Muscle layer of duodenum (tissue), 2 donors: ENCODE measurements around the gene UNC5B.
A peak's percentile ranks its signal among the peaks of the same experiment; 100 is the strongest.
"Not testable (repeated sequence)": the region's sequence is repeated elsewhere in the genome, so short reads cannot be mapped to it uniquely, and the experiment has no call there.

Source experiments
- H3K27ac ChIP-seq: one replicate; pipeline ENCODE4 v1.7.0; 2013; ENCODE audit warnings: mild to moderate bottlenecking, low read length
- H3K27me3 ChIP-seq: one replicate; pipeline ENCODE4 v1.7.0; 2013; ENCODE audit warnings: low read depth, mild to moderate bottlenecking, control low read depth, low read length
- H3K36me3 ChIP-seq, 2 donors: one replicate each; pipeline ENCODE4 v1.7.0; 2013; ENCODE audit warnings: low read length in 2 of 2, control low read depth in 1 of 2, mild to moderate bottlenecking in 1 of 2; ENCODE audit not compliant: insufficient read depth in 2 of 2, control insufficient read depth in 1 of 2
- H3K4me1 ChIP-seq, 2 donors: one replicate each; pipeline ENCODE4 v1.7.0; 2013; ENCODE audit warnings: low read length in 2 of 2, mild to moderate bottlenecking in 2 of 2, control low read depth in 1 of 2, moderate library complexity in 1 of 2; ENCODE audit not compliant: insufficient read depth in 2 of 2, control insufficient read depth in 1 of 2
- H3K4me3 ChIP-seq, 2 donors: one replicate each; pipeline ENCODE4 v1.7.0; 2013; ENCODE audit warnings: low read length in 2 of 2, low read depth in 1 of 2, mild to moderate bottlenecking in 1 of 2
- H3K9me3 ChIP-seq, 2 donors: one replicate each; pipeline ENCODE4 v1.7.0; 2013; ENCODE audit warnings: low read length in 2 of 2, control low read depth in 1 of 2, mild to moderate bottlenecking in 1 of 2; ENCODE audit not compliant: control insufficient read depth in 1 of 2
- donor health status: healthy.

UNC5B gene

GRCh38 chr10:71217266-71218045 is 5.1 kb downstream of the UNC5B start:
- H3K4me1 ChIP-seq, result peaks cover 4 to 21% of the 10 kb centered on the region in 2 donors
- H3K4me3 ChIP-seq, result peak overlapping the region; percentile 55 to 78
- no peak overlapping the region for H3K27ac ChIP-seq
- H3K9me3 ChIP-seq, result no peaks in the 10 kb centered on the region
- peaks cover 0 to 3% of the 10 kb centered on the region in 2 donors for H3K36me3 ChIP-seq
- peaks cover 9% of the 10 kb centered on the region for H3K27me3 ChIP-seq

DNA sequence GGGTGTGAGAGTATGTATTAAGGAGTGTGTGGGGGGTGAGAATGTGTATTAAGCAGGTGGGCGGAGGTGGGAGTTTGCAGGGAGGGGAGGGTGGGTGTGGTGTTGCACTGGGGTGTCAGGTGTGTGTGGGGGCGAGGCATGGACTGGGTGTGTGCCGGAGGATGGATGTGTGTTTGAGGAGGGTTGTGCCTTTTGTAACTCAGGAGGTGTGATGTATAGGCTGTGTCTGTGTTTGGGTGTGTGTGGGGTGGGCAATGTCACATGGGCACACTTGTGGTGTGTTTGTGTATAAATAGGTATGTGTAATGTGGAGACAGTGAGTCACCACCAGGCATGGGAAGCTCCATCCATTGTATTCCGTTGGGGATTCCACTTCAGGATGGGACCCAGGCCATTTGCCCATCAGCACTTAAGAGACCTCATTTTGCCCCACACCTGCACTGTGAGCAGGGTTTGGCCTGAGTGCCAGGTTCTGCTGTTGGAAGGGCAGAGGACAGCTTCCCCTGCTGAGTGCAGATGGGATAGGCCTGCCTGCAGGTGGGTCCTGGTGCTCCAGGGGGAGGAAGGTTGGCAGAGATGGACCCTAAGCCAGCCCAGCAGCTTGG is 5.8 kb downstream of the UNC5B start:
- Histone ChIP-seq H3K9me3 (no peaks in the 10 kb centered on the region), H3K4me3 (peak overlapping the region; percentile 11 to 78), H3K4me1 (peaks cover 4 to 21% of the 10 kb centered on the region in 2 donors), H3K27me3 (peaks cover 9% of the 10 kb centered on the region), H3K27ac (no peak overlapping the region), H3K36me3 (peaks cover 0 to 3% of the 10 kb centered on the region in 2 donors)

DNA sequence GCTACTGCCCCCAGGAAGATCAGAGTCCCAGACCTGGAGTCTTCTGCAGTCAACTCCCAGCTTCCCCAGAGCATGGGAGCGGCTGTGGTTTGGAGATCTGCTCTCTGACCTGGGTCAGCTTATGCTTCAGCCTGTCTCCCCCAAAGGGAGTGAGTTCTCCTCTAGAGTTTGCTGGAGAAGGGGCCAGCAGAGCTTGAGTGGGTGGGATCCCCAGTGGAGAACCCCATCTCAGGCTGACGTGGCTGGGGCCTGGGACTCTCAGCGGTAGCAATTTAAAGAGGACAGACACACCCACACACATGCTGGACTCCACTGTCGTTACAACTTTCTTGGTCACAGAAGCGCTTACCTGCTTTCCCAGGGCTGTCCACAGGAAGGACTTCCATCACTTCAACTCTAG is 6.3 kb downstream of the UNC5B start:
- Histone ChIP-seq H3K27me3 (peaks cover 9% of the 10 kb centered on the region), H3K4me1 (peaks cover 4 to 20% of the 10 kb centered on the region in 2 donors), H3K36me3 (peaks cover 0 to 3% of the 10 kb centered on the region in 2 donors), H3K27ac (no peak overlapping the region), H3K9me3 (no peaks in the 10 kb centered on the region), H3K4me3 (no peak overlapping the region)

GRCh38 chr10:71219236-71219917 is 7.0 kb downstream of the UNC5B start:
- H3K27me3 ChIP-seq, H3K27ac ChIP-seq, H3K4me3 ChIP-seq, H3K36me3 ChIP-seq, H3K9me3 ChIP-seq: not testable (repeated sequence)
- H3K4me1 ChIP-seq, result peaks cover under 1 to 13% of the 10 kb centered on the region in 2 donors

DNA sequence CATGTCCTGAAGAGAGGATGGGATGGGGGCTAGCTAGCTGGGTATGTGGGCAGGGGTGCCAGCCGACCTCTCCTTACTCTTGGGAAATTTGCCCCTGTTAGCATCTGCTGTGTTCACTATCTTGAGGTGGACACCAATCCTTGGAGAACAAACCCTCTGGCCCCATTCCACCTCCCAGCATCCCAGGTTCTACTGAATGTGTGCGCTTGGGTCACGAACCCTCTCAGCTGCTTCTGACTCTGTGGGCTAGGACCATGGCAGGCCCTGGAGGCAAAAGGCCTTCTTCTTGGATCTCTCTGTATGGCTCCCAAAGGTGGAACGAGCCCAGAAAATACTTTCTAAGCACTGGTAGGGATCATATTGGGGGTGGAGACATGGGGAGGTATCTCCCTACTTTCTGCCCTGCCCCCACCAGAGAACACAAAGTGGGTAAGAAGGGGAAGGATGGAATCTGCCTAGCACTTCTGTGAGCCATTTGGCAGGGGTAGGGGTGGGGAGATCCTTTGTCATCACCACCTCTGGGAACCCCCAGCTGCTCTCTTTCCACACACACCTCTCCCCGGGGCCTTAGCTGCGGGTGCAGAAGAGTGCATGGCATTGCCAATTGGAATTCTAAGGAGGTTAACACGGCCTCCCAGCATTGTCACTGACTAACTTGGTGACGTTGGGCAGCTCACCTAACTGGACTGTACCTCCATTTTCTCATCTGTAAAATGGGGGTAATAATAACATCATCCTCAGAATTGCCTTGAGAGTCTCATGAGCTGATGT is 7.7 kb downstream of the UNC5B start:
- no peak overlapping the region for H3K4me3 ChIP-seq
- no peak overlapping the region for H3K27ac ChIP-seq
- H3K27me3 ChIP-seq, result no peaks in the 10 kb centered on the region
- H3K4me1 ChIP-seq, result peaks cover 0 to 11% of the 10 kb centered on the region in 2 donors
- no peaks in the 10 kb centered on the region for H3K36me3 ChIP-seq
- H3K9me3 ChIP-seq, result no peaks in the 10 kb centered on the region

DNA sequence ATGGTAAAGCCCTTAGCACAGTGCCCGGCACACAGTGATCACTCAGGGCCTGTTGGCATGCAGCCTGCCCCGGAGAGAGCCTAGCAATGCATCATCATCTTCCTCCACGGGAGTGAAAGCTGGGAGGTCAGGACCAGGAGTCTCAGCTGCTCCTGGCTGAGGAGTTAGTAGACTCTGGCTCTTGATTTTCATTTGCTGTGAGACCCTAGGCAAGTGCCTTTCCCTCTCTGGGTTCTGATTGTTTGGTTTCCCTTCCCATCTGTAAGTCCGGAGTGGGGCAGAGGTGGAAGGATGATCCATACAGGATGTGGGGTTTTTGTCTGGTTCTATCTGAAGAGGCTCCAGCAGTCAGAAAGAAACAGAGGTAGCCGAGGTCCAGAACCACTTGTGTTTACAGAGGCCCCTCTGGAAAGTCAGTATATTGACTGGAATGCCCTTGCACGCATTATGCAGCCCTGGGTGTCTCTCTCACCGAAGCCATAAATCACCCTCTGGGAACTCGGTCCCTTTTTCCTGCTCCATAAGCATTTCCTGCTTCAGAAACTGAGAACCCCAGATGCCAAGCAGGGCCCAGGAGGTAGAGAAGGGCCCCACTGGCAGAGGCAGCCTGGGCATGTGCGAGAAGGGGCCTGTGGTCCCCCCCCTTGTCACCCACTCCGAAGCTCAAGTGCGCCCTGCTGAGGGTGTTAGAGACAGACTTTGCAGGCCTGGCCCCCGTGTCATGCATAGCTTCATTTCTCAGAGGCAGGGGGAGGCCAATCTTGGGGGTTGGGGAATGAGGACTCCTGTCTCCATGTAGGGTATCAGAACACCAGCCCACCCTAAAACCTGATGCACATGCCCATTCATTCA is 8.5 kb downstream of the UNC5B start:
- H3K4me1 ChIP-seq, result peaks cover 0 to 11% of the 10 kb centered on the region in 2 donors
- H3K27me3 ChIP-seq, result no peaks in the 10 kb centered on the region
- H3K9me3 ChIP-seq, result no peaks in the 10 kb centered on the region
- no peaks in the 10 kb centered on the region for H3K36me3 ChIP-seq
- no peak overlapping the region for H3K27ac ChIP-seq
- H3K4me3 ChIP-seq, result no peak overlapping the region

- Histone ChIP-seq H3K4me1 (peaks cover 0 to 8% of the 10 kb centered on the region in 2 donors), H3K27me3 (no peaks in the 10 kb centered on the region), H3K36me3 (no peaks in the 10 kb centered on the region), H3K9me3 (no peaks in the 10 kb centered on the region), H3K27ac (no peak overlapping the region), H3K4me3 (no peak overlapping the region)
Observed at GRCh38 chr10:71221586-71222202, 9.3 kb downstream of the UNC5B start.

GRCh38 chr10:71222601-71223346 is 10.4 kb downstream of the UNC5B start:
- Histone ChIP-seq H3K4me1 (peaks cover 0 to 2% of the 10 kb centered on the region in 2 donors), H3K36me3 (no peaks in the 10 kb centered on the region), H3K9me3 (no peaks in the 10 kb centered on the region), H3K4me3 (no peak overlapping the region), H3K27me3 (no peaks in the 10 kb centered on the region), H3K27ac (no peak overlapping the region)

DNA sequence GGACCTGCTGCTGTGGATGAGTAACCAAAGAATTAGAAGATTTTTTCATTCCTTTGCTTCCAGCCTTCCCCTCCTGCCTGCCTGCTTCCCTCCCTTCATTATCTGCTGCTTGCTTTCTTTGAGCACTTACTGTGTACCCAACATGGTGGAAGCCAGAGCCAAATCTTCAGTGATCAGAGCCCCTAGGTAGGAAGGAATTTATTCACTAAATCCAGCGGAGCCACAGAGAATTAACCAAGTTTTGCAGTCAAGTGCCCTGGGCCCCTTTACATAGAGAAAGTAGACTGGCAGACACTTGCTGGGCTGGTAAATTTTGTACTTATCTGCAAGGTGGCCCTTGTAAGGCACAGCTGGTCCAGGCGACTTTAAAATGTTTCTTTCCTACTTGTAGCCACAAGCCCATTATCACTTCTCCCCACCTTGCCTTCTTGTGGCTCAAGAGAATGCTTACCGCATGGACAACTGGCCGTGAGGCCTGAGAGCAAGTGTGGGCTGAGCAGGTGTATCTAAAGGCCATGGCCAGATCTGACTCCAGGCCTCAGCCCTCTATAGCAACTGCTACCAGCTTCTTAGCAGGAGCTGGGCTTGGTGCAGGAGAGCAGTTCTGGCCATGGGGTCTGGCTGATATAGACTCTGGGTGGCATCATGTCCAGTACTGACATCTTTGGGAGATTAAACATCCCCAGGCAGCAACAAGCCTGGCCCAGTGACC is 11.1 kb downstream of the UNC5B start:
- no peak overlapping the region for H3K4me3 ChIP-seq
- H3K4me1 ChIP-seq, result no peaks in the 10 kb centered on the region
- H3K9me3 ChIP-seq, result no peaks in the 10 kb centered on the region
- H3K27ac ChIP-seq, result no peak overlapping the region
- no peaks in the 10 kb centered on the region for H3K27me3 ChIP-seq
- H3K36me3 ChIP-seq, result no peaks in the 10 kb centered on the region
